NCI-H748 (cell line): ENCODE measurements around the gene SRBD1.
A peak's percentile ranks its signal among the peaks of the same experiment; 100 is the strongest.

Source experiments
- DNase-seq: peaks from one replicate; lab custom pipeline; 2025; ENCODE audit not compliant: unreplicated experiment; lab: John Stamatoyannopoulos, UW

Gene SRBD1

GRCh38 chr2:45611020-45611859, at the start of gene SRBD1:
SRBD1 (minus strand) TSS chr2:45611267; CDS start chr2:45605441, 5,826 bp downstream.
- DNase-seq = peak; percentile 92

- DNase-seq = peak; percentile 16
These were observed 43.2 kb upstream of the SRBD1 start for GRCh38 chr2:45654250-45654649.

- no peak for DNase-seq
These were observed 42.3 kb upstream of the SRBD1 start for GRCh38 chr2:45653122-45653913.

- peak; percentile 44 for DNase-seq
These were observed 41.3 kb upstream of the SRBD1 start for GRCh38 chr2:45652090-45653031.

GRCh38 chr2:45651415-45652089, 40.5 kb upstream of the SRBD1 start, which contains the start of gene PRKCE:
PRKCE (plus strand) TSS chr2:45651675.
- peak; percentile 41 for DNase-seq

- peak; percentile 77 for DNase-seq
These were observed 39.9 kb upstream of the SRBD1 start for GRCh38 chr2:45650851-45651414.

- DNase-seq = peak; percentile 43
These were observed 39.1 kb upstream of the SRBD1 start for GRCh38 chr2:45649858-45650811.

GRCh38 chr2:45649462-45649857, 38.4 kb upstream of the SRBD1 start:
- peak; percentile 35 for DNase-seq

- no peak for DNase-seq
These were observed 37.6 kb upstream of the SRBD1 start for GRCh38 chr2:45648636-45649035.

GRCh38 chr2:45647986-45648520, 37.0 kb upstream of the SRBD1 start:
- no peak for DNase-seq

- DNase-seq = no peak
These were observed 36.3 kb upstream of the SRBD1 start for GRCh38 chr2:45647356-45647755.

GRCh38 chr2:45646289-45646688, 35.2 kb upstream of the SRBD1 start:
- no peak for DNase-seq

- peak; percentile 58 for DNase-seq
These were observed 32.8 kb upstream of the SRBD1 start for GRCh38 chr2:45643543-45644542.

- no peak for DNase-seq
These were observed 32.0 kb upstream of the SRBD1 start for GRCh38 chr2:45643095-45643494.

GRCh38 chr2:45640576-45640975, 29.5 kb upstream of the SRBD1 start:
- DNase-seq = no peak

GRCh38 chr2:45637440-45637839, 26.4 kb upstream of the SRBD1 start:
- DNase-seq = no peak

GRCh38 chr2:45636008-45636407, 24.9 kb upstream of the SRBD1 start:
- peak; percentile 65 for DNase-seq
